Testis (tissue), 2 donors: ENCODE data around the gene HCRT.

ENCODE experiments used
- CTCF ChIP-seq, 3 experiments: fragments of 450-650 bp in 2 of 3; fragments of 200-600 bp in 1 of 3; sonication (generic) in 1 of 3; IDR thresholded peaks; one replicate each; pipeline ENCODE4 v1.5.1; 2016 to 2019; ENCODE audit warnings: antibody characterized with exemption in 3 of 3, mild to moderate bottlenecking in 2 of 3, moderate library complexity in 1 of 3
- POLR2A ChIP-seq: fragments of 450-650 bp; IDR thresholded peaks from one replicate; pipeline ENCODE4 v1.6.1; 2017; ENCODE audit warnings: antibody characterized with exemption, mild to moderate bottlenecking, moderate library complexity

DNA sequence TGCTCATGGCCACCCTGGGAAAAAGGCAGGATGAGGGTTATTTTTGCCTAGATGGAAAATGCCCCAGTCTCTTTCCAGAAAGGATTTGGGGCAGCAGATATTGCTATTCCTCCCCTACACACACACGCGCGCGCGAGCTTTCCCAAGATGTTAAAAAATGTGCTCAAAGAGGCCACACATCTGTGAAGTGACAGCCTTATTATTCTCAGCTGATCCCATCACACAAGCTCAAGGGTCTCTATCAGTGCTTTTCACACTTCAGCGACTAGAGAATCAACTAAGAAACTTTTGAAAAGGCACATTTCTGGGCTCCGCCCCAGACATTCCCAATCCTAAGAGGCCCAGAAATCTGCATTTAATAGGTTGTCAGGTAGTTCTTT lies 24.7 kb downstream of the HCRT start:
- TF ChIP-seq CTCF (IDR thresholded peaks at IDR 0.05) = no peak
- no peak for TF ChIP-seq POLR2A
